GM21381 (cell line): ENCODE results near the gene EEFSEC.

Experiments
- ATAC-seq: cut with Tn5 transposase; IDR thresholded peaks from one replicate; pipeline ENCODE4 v1.9.1; 2021; ENCODE audit warnings: mild to moderate bottlenecking, moderate library complexity; ENCODE audit not compliant: unreplicated experiment

Gene EEFSEC

DNA sequence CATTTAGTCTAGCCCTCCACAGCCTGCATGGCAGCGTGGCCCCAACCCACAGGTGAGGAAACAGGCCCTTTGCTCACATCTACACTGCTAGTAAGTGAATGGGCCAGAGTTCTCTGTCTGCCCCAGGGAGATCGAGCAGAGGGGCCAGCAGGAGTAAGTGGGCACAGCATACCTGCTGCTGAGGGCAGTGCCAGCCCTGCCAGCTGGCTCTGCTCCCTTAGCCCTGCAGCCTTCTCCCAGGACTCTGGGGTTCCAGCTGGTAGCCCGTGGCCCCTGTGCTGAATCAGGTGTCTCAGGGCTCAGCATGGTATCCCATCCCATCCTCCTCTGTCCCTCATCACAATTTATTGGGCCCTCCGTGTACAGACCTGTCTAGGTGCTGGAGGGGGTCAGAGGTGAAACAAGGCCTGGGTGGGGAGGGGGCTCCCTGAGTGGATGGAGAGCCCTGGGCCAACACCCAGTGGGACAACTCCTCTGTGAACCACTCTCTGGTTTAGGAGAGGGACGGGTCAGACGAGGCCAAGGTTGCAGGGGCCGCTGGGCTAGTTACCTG, 211.6 kb downstream of the EEFSEC start:
- no peak for ATAC-seq

DNA sequence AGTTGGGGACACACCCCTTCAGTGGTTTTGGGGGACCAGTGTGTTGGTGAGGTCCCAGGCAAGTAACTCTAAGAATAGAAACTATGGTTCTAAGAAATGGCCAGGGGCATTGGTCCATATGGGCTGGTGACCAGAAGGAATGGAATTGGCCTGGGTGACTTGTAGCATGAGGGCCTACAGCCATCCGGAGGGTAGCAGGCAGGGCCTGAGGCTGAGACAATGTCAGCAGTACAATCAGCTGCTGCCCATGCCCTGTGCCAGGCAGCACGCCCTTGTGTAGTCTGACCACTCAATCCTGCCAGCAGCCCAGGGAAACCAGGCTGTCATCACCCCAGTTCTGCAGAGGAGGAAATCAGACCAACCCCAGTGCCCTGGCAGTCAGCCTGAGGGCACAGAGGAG, 212.9 kb downstream of the EEFSEC start:
- no peak for ATAC-seq

DNA sequence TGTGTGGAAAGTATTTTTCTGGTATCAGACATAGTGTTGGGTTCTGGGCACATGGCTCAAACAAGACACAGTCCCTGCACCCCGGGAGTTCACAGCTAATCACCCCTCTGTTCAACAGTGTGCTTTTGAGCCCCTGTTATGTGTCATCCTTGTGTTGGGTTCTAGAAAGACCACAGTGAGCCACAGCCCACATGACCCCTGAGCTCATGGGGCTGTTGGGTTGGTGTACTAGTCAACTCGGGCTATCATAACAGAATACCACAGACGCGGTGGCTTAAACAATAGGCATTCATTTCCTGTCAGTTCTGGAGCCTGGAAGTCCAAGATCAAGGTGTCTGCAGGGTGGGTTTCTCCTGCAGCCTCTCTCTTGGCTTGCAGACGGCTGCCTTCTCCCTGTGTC, 213.4 kb downstream of the EEFSEC start:
- ATAC-seq: no peak

DNA sequence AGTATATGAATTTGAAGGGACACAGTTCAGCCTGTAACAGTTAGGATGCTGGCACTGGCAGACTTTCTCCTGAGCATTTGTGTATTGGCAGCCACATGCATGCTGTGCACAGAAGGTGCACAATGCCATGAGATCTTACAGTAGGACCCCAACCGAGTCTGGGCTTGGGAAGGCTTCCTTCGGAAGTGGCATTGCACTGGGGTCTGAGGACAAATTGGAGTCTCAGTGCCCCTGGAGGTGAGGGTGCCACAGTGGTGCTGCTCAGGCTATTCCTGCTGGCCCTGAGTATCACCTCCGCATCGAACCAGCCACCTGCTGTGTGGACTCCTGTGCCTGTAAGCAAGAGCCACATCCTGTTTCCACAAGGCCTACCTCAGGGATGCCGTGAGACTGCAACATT, 213.9 kb downstream of the EEFSEC start:
- no peak for ATAC-seq

DNA sequence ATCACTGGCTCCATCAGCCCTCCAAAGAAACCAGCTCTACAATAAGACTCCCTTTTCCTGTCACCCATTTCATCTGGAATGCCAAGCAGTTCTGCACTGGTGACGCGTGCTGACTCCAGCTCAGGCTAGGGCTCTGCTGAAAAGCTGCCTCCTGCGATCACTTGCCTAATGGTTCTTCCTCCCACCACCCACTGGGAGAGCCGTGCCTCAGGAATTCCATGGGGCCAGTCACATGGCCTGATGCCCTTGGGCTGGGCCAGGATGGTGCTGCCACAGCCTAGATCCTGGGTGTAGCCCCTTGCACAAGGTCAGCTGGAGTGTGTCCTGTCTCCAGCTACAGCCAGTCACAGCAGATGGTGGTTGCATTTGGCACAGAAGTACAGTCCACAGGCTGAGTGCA, 214.5 kb downstream of the EEFSEC start:
- ATAC-seq: no peak

DNA sequence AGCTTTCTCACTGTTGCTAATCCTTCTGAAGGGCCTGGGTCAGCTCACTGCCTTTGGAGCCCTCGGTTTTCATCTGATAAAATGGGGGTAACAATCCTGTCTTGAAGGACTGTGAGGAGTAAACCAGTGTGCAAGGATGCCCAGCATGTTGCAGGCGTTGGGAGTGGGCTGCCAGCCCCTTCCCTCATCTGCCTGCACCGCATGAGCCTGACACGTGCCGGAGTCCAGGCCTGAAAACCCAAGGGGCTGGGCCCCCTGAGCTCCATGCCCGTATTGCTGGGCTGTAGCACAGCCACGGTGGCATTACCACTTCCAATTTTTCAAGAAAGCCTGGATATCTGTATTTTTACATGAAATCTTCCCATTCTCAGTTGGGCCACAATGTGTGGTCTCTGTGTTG, 215.3 kb downstream of the EEFSEC start:
- ATAC-seq: no peak

DNA sequence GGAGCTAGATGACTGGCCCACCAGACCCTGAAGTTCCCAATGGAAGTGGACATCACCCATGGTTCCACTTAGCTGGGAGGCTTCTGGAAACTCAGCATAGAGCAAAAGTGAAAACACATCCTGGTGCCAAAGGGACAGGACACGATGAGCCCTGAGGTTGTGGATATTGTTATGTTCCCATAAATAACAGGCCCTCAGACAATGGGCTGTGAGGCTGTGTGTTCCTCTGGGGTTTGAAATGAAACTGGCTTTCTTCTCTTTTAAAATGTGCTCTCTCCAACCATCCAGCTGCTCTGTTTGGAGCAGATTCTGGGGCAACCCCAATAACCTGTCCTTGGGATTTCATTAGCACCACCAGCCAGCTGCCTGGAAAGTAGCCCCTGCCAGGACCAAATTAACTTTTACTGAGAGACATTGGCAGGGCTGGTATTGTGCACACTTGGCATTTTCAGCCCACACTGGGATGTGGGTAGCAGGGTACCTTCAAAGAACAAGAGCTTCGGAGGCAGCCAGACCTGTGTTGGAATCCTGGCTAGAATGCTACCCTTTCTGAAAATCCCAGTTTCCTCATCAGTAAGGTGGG, 215.9 kb downstream of the EEFSEC start:
- ATAC-seq: no peak

DNA sequence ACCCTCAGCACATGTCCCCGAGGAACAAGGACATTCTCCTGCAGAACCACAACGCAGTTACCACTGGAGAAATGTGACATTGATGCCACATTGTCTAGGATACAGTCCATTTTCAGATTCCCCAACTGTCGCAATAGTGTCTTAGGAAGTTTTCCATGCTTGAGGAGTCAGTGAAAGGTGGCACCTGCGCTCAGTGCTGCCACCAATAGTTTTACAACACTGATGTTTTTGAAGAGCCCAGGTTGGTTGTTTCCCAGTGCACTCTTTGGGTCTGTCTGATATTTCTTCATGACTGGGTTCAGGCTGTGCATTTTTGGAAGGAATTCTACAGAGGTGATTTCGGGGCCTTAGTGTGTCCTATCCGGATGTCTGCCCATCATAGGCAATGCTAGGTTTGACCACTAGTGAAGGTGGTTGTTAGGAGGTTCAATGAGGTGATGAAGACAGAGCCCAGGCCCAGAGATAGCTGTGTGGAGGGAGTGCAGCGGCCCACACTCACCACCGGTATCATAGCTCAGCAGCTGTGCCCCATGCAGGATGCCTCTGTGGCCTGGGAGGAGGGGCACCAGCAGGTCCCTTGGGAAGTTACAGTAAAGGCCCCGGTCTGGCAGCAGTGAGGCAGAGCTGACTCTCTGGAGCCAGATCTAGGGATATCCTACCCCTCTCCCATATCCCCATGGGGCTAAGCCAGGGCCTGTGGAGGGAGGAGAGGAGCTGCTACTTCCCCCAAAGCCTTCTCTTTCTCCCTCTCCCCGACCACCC, 216.8 kb downstream of the EEFSEC start:
- ATAC-seq: no peak

DNA sequence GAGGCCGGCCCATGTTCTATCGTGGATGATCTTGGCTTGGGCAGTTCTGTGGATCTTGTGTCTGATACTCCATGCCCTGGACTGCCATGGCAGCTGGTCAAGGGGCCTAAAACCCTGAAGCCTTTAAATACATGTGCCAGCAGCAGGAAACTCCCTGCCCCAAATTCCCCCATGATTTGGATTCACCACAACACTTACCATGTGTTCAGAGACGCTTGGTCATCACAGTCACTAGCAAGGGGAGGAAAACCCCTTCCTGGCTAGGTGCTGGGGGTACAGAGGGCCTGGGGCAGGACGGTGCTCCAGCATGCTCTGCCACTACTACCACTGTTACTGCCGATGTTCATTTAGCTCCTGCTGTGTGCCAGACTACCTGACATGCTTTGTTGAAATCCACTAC, 219.0 kb downstream of the EEFSEC start:
- no peak for ATAC-seq

DNA sequence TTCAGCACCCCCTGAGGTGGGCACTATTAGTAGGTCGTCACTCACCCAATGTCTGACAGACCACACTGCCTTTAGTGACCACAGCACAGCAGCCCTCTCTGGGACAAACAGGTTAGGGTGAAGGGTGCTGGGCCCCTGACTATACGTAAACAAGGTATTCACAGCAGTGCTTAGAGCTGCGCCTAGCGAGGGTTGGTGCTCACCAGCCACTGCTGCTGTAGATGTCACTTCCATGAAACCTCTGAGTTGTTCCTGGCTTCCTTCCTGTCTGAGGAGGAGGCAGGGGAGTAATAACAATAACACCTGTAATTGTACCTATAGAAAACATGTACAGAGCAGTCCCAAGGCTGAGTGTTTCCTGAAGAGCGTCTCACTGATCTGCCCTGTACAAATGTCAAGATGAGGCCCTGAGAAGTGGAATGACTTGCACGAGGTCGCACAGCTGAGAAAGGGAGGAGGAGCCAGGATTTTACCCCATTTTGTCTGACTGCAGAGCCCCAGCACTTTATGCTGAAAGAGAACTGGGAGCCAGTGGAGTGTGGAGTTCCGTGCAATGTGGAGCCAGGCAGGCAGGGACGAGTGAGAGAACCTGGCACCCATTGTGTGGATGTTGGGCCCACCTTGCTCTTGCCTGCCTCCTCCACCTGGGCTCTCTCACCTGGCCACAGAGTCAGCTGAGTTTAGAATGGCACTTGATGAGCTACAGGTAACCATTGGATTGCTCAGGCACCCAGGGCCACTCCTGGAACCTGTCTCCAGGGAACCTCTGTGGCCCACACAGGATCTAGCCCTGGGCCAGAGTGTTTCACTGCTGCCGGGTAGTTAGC, 219.6 kb downstream of the EEFSEC start:
- no peak for ATAC-seq

DNA sequence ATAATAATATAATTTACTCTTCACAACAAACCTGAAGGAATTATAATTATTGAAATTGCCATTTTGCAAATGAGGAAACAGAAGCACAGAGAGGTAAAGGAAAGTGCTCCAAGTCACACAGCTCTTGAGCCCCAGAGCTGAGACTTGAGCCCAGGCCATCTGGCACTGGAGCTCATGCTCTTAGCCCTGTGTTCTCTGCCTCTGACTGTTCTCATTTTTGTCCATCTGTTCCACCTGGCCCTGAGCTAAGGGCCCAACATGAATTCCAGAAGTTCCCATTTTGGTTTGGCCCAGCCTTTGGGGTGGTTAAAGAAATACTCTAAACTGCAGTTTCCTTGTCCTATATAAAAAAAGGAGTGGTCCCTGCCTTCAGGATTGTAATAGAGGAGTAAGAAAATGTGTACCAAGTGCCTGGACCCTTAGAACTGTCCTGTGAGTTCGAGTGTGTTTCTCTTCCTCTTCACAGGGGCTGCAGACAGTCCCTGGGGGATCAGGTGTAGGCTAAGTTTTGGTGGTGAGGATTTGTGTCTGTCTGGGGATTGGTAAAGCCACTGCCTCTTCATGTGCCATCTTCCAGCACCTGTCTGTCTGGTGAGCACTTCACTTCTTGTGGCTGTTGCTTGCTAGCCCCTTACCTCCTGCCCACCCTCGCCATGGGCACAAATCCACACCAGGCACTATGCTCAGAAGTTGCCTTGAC, 221.6 kb downstream of the EEFSEC start:
- no peak for ATAC-seq

DNA sequence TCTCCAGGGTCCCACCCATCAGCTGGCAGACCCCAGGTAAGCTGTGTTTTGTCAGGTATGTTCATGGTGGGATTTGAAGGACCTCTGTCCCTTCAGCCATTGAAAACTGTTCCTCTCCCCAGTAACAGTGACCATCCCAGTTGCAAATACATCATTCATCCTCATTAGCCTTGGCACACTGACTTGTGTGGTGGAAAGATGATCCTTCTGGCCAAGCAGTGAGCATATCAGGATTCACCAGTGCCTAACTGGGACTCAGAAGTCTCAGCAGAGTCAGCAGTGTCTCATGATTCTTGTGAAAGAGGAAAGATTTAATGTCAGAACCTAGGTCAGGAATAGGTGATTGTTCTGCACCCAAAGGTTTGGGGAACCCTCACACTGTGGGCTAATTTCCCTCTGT, 223.2 kb downstream of the EEFSEC start:
- no peak for ATAC-seq

DNA sequence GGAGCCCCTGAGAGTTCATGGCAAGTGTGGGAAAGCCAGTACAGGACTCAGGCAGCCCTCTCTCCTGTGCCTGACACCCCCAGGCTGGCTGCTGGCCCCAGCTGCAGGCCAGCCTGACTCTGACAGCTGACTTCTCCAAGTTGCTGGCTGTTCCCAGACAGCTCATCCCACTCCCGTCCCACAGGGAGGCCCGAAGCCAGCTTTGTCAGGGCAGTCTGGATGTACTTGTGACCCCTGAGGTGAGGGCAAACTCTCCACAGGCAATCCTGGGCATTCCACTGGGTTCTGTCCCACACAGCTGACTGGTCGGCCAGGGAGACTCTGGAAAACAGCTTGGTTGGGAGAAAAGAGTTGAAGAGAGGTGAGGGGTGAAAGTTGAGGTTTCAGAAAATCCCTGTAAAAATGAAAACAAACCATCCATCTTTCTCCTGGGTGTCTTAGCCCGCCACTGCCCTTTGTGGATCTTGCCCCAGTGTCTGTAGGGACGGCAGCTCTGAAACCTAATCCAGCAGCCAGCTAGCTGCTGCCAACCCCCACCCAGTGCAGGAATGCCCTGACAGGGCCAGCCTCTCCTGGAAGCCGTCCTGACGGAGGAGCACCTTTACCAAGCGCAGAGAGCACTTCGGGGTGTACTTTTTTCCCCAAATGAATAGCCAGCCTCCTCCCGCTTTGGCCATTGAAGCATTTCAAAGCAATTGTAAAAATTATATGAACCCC, 225.5 kb downstream of the EEFSEC start:
- ATAC-seq: no peak

DNA sequence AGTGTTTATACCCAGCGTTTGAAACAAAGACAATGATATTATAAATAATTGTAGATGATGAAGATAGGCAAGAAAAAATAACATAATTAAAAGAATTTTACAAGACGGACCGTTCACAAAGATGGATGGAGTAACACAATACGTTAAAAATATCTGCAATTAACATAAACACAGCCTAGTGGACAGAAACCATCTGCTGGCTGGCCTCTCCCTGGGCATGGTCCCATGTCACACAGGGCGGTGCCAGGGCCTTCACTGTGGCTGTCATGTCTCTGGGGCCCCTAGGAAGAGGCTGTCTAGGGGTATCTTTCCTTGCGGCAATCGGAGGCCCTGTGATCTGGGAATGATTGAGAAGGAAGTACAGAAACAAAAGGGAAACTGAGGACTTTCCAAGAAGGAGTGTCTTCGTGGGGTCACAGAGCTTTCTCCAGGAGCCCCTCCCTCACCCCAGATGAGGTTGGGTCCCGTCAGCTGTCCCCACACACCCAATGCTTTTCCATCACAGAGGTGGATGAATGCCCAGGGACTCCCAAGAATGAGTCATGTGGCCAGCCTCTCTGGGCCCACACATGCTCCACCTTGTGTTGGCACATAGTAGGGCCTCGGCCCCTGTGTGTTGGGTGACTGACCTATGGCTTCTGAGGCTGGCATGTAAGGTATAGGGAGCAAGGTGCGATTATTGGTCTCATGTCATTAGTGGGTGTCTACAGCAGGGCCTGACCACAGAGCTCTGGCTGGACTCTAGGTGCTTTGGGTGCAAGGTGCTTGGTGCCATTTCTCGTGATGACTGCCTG, 226.3 kb downstream of the EEFSEC start:
- ATAC-seq: no peak

DNA sequence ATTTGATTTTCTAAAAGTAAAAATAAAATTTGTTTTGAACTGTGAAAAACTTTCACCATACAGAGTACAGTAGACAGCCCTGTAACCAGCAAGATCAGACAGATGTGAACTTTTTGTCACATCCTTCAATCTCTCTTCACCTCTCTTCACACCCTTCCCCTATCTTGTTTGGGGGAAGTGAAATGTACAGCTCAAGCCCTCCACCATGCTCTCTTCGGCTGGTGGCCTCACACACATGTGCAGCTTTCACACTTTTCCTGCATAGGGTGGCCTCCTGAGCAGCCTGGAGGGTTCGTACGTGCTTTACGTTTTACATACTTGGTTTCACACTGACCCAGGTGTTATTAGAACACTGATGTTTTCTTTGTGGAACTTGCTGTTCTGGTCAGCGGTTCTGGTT, 227.0 kb downstream of the EEFSEC start:
- no peak for ATAC-seq

DNA sequence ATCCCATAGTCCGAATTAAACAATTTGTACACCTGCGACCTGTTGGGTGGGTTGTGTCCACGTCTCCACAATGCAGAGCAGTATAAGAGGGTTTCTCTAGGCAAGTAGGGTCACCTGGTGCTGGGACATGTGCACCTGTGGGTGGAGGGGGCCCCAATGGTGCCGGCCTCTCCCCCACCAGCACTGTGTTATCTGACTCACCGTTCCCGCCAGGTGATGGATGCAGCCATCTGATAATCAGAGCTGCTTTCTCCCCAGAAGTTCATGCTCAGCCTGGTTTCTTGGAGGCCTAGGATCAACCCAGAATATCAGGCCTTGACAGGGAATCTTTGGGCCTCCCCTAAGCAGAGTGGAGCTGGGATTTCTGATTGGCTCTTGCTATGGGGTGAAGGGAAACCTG, 227.4 kb downstream of the EEFSEC start:
- ATAC-seq: no peak

DNA sequence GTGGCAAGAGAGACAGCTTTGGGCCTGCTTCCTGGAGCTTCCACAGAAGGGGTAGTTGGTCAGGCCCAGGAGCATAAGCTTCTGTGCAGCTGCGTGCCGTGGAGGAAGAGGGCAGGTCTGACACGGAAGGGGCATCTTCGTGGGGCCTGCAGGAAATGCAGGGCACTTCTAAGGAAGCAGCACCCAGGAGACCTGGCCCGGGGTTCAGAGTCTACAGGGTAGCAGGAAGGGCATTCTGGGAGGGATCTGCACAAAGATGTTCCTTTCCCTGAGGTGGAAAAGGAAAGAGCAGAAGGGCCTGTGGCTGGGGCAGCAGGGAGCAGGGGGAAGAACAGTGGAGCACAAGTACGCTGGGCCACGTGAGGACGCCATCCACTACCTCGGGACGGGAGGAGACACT, 228.3 kb downstream of the EEFSEC start:
- ATAC-seq: no peak

DNA sequence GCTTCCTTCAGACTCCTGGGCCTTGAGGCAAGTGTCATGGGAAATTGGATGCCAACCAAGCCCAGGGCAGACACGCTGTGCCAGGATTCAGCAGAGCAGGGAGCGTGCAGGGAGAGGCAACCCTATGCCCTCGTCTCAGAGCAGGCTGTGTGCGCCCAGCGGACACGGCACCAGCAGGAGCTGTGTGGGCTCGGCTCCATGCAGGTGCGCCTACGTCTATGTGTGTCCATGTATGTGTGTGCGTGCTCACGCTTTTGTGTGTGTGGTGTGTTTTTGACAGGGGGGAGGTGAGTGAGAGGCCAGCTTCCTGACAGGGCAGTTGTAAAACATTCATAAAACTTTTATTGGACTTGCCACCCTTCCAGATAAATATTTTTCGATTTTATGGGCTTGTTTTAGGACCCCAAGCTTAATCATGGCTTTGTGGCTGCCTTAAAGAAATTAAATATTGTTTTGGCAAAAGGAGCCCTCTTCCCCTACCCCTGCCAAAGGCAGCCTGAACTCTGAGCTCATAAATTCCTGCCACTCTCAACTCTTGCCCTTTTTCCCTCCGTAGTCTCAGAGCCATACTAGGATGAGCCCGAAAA, 229.0 kb downstream of the EEFSEC start:
- no peak for ATAC-seq
